Measurements from ENCODE around the gene BTBD18. TPM values are rescaled to one million over a fixed set of nuclear protein-coding genes. Genes with fewer than 3 reads are reported as not detected.

The BTBD18 gene
- total and polyA plus RNA-seq, 2 of the 13 experiments (the other 11 are each of a cell fraction or from before 2014, with no cell fraction given): not detected

GRCh38 chr11:57741132-57742086, 10.2 kb downstream of the BTBD18 start, which contains the start of gene SELENOH (continued):
- TF ChIP-seq ZNF687 (CRISPR knock-in tag; IDR thresholded peaks at IDR 0.05) (peak; percentile 96), RARA (CRISPR knock-in tag; IDR thresholded peaks at IDR 0.05) (peak; percentile 2), CENPBD1 (CRISPR knock-in tag; IDR thresholded peaks at IDR 0.05; ENCODE audit: borderline replicate concordance, low read depth) (no peak; the same call in 1 of the 2 replicates), CBX5 (CRISPR knock-in tag; IDR thresholded peaks at IDR 0.05; ENCODE audit: borderline replicate concordance) (peak; percentile 70; the same call in 1 of the 2 replicates), IKZF4 (CRISPR knock-in tag; IDR thresholded peaks at IDR 0.05; ENCODE audit: borderline replicate concordance, low read depth, not compliant biosample characterization) (no peak), ZNF772 (CRISPR knock-in tag; IDR thresholded peaks at IDR 0.05) (peak; percentile 83; the same call in 1 of the 2 replicates), MAX (IDR thresholded peaks at IDR 0.05) (peak; percentile 96), GABPA (IDR thresholded peaks at IDR 0.05; ENCODE audit: low read depth, low read length) (peak; percentile 89), GABPA (CRISPR knock-in tag; IDR thresholded peaks at IDR 0.05; ENCODE audit: low read depth) (peak; percentile 95), ZNF576 (CRISPR knock-in tag; IDR thresholded peaks at IDR 0.05) (0 out of 2 replicates have a peak, but pooled peaks have one; percentile 39), FOXK2 (IDR thresholded peaks at IDR 0.05) (peak; percentile 61; the same call in 1 of the 2 replicates), MXD3 (CRISPR knock-in tag; IDR thresholded peaks at IDR 0.05) (peak; percentile 82; the same call in 1 of the 2 replicates), ZNF879 (CRISPR knock-in tag; IDR thresholded peaks at IDR 0.05) (no peak), ZNF138 (CRISPR knock-in tag; IDR thresholded peaks at IDR 0.05; ENCODE audit: low read depth) (0 out of 2 replicates have a peak, but pooled peaks have one; percentile 49), IRF2 (CRISPR knock-in tag; IDR thresholded peaks at IDR 0.05) (peak; percentile 84), SRY (CRISPR knock-in tag; IDR thresholded peaks at IDR 0.05) (0 out of 2 replicates have a peak, but pooled peaks have one; percentile 39), TIGD3 (CRISPR knock-in tag; IDR thresholded peaks at IDR 0.05; ENCODE audit: borderline replicate concordance) (no peak), ZNF713 (CRISPR knock-in tag; IDR thresholded peaks at IDR 0.05) (0 out of 2 replicates have a peak, but pooled peaks have one; percentile 62), ZNF878 (CRISPR knock-in tag; IDR thresholded peaks at IDR 0.05) (peak; percentile 60; the same call in 1 of the 2 replicates), MAFF (IDR thresholded peaks at IDR 0.05; ENCODE audit: low read depth, low read length) (no peak), RBFOX2 (IDR thresholded peaks at IDR 0.05; ENCODE audit: low read depth, low read length) (peak; percentile 92), MLLT10 (CRISPR knock-in tag; IDR thresholded peaks at IDR 0.05) (no peak), RBM22 (optimal IDR thresholded peaks at IDR 0.05; ENCODE audit: low read length) (peak; percentile 95)

Measured in HepG2 (cell line).